Measurements from ENCODE around the gene TEKT2.

TEKT2 gene

DNA sequence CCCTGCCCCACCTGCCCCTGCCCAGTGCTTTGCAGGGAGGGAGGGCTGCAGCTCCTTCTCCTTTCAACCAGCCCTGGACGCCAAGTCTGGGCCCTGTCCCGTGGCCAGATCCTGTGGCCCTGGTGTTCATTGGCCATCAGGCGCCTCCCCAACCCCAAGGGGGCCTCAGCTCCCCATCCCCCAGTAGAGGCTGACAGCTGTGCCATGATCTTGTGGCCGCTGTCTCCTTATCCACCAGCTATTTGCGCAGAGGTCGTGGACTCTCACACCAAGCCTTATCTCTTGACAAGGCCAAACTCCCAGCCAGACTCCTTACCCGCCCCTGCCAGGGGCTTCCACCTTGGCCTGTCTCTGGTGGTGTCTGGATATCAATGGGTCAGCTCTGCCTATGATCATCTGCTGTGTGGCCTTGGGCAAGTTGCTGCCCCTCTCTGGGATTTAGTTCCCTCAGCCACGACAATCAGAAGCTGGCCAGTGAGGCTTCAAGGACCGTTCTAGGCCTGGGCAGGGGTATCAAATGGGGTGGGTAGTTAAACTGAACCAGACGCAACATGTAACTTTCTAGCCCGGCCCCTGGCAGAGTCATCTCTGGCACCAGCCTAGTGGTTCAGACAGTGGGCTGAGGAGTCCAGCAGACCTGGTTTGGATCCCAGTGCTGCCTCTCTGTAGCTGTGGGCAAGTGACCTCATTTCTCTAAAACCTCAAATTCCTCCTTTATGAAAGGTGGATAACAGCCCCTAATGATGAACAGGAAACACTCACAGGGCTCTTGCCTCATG lies 44.4 kb downstream of the TEKT2 start:
- no peak for DNase-seq (ENCODE audit: low read depth in 2 of 2)

DNA sequence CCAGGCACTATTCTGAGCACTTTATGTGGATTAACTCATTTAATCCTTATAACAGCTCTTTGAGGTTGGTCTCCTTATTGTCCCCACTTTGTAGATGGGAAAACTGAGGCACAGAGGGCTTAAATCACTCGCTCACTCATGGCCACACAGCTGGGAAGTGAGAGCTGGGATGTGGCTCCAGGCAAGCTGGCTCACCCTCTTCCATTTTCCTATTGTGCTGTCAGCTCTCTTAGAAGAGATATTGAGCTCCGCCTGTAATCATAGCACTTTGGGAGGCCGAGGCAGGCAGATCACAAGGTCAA lies 45.0 kb downstream of the TEKT2 start:
- no peak for DNase-seq (ENCODE audit: low read depth in 2 of 2)

DNA sequence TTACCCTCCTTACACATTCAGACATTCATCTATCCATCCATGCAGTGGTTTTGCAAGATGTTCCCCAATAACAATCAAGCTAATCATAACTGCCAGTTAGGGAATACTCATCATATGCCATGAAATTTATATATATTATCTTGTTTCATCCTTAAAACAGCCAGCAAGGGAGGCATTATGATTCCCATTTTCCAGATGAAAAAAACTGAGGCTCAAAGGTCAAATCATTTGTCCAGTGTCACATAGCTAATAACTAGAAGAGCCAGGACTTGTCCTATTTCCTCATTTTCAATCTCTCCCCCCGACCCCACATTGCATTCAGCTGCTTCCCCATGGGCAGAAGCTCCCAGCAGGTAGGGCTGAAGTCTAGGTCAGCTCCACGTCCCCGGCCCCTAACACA lies 48.1 kb downstream of the TEKT2 start:
- DNase-seq (ENCODE audit: low read depth in 2 of 2), result no peak

DNA sequence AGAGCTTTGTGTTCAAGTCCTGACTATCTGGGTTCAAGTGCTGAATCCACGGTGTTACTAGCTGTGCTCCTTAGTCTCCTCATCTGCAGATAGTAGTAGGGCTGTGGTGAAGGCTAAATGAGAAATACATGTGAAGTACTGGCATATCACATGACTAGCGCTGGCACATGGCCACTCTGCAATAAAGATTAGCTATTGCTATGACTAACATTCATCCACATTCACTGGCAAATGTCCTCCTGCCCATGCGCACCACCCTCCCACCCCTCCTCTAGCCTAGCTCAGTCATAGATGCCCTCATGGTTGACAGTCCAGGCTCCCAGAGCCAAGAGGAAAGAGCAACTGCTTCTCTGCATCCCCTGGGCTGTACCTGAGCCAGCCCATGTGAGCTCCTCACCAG lies 49.6 kb downstream of the TEKT2 start:
- DNase-seq (ENCODE audit: low read depth in 2 of 2), result no peak

DNA sequence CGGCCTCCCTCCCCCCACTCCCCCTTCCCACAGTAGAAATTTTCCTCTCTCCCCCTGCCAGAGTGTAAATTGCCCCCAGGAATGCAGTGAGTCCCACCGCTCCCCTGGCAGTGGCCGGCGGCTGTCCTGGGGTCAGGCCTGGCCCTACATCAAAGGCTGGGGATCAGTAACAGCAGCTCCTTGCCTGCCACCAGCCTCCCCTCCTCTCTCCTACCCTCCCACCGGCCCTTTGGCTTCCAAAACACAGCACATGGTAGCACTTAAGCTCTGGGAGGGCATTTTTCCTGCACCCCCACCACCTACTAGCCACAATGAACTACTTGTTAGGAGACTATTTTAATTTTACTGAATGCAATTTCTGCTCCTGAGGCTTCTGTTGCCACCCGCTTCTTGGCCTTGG lies 50.1 kb downstream of the TEKT2 start:
- no peak for DNase-seq (ENCODE audit: low read depth in 2 of 2)

- no peak for DNase-seq (ENCODE audit: low read depth in 2 of 2)
These were observed 50.8 kb downstream of the TEKT2 start for GRCh38 chr1:36134505-36135329.

- no peak for DNase-seq (ENCODE audit: low read depth in 2 of 2)
These were observed 51.4 kb downstream of the TEKT2 start for GRCh38 chr1:36135330-36135667.

DNA sequence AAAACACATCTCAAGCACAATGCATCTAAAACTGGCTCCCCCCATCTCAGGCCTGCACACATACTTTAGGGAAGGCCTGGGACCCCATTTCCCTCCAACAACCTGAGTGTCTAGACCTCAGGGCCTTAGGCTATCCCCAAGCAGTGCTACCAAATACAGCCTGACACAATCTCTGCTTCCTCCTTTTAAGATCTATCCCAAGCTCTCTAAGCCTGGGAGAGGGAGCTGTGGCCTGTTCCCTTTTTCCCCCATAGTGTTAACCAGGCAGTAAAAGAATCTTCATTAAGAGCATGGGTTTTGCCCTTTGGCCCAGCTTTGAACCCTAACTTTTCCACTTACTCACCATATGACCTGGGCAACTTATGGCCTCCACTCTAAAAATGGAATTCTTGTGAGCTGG lies 51.9 kb downstream of the TEKT2 start:
- DNase-seq (ENCODE audit: low read depth in 2 of 2), result no peak

- DNase-seq (ENCODE audit: low read depth in 2 of 2), result no peak
These were observed 52.6 kb downstream of the TEKT2 start for GRCh38 chr1:36136535-36136934.

GRCh38 chr1:36137226-36137625 lies 53.3 kb downstream of the TEKT2 start:
- DNase-seq (ENCODE audit: low read depth in 2 of 2), result no peak

DNA sequence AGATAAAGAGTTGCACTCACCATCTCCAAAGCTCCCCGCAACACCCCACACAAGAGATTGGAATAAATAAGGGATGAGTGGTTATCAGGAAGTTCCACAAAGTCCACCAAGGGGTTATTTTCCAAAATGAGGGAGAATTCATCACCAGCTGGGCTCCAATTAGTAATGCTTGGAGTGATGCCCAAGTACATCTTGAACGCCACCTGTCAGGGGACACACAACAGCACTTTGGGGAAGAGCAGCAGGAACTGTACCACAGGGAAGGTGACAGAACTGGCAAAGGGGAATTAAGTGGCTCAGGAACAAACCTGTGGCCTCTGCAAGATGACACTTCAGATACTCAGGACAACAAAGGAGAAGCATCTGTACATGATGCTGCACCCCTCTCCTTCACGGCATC lies 53.9 kb downstream of the TEKT2 start:
- no peak for DNase-seq (ENCODE audit: low read depth in 2 of 2)
